ENCODE data around the gene CROCC2. TPM values are rescaled to one million over a fixed set of nuclear protein-coding genes. Genes with fewer than 3 reads are reported as not detected.
A peak's percentile ranks its signal among the peaks of the same experiment; 100 is the strongest.

Gene CROCC2
- total and polyA plus RNA-seq, 2 donors from 2014 or later, result 0.13 TPM; not detected in 1

DNA sequence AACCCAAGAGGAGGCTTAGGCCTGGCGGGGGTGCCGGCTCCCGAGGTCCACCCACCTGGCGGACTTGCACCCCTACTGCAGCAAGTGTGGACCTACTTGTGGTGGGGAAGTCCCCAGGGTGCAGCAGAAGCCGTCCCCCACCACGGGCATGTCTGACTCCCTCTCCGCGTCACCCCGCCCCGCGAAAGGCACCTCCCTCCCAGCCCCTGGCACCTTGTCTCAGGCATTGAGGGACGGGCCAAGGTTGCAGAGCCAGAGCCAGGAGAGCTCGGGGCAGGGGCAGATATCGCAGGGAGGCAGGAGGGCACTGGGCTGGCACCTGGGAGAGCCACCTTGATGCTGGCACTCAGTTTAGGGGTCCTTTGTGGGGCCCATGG lies 19.0 kb downstream of the CROCC2 start:
- TF ChIP-seq, protein P1, sequence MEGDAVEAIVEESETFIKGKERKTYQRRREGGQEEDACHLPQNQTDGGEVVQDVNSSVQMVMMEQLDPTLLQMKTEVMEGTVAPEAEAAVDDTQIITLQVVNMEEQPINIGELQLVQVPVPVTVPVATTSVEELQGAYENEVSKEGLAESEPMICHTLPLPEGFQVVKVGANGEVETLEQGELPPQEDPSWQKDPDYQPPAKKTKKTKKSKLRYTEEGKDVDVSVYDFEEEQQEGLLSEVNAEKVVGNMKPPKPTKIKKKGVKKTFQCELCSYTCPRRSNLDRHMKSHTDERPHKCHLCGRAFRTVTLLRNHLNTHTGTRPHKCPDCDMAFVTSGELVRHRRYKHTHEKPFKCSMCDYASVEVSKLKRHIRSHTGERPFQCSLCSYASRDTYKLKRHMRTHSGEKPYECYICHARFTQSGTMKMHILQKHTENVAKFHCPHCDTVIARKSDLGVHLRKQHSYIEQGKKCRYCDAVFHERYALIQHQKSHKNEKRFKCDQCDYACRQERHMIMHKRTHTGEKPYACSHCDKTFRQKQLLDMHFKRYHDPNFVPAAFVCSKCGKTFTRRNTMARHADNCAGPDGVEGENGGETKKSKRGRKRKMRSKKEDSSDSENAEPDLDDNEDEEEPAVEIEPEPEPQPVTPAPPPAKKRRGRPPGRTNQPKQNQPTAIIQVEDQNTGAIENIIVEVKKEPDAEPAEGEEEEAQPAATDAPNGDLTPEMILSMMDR (IDR thresholded peaks at IDR 0.05; ENCODE audit: borderline replicate concordance, extremely low read depth, insufficient read depth), result no peak
- Histone ChIP-seq H3K27ac (ENCODE audit: low read depth in 2 of 2, low read length in 2 of 2) (no peak overlapping the region), H3K4me1 (ENCODE audit: control insufficient read depth in 2 of 3, insufficient read depth in 2 of 3, low read depth in 1 of 3, low read length in 3 of 3) (no peaks in the 10 kb centered on the region), H3K36me3 (ENCODE audit: control insufficient read depth in 2 of 3, insufficient read depth in 3 of 3, low read length in 3 of 3) (no peaks in the 10 kb centered on the region), H3K4me3 (ENCODE audit: low read length in 3 of 3) (no peak overlapping the region), H3K9ac (ENCODE audit: low read length in 3 of 3) (no peak overlapping the region), H3K27me3 (ENCODE audit: control insufficient read depth, insufficient read depth, low read length) (no peaks in the 10 kb centered on the region), H3K9me3 (ENCODE audit: control insufficient read depth in 2 of 3, insufficient read depth in 1 of 3, low read length in 3 of 3) (peaks cover 0 to 6% (median 0%) of the 10 kb centered on the region in 3 donors)
- no peak for FAIRE-seq
- intact Hi-C loops (cut with DNase I), result no loop called here
- peak in 2 of 5 donors; percentile 7 to 38 for DNase-seq

DNA sequence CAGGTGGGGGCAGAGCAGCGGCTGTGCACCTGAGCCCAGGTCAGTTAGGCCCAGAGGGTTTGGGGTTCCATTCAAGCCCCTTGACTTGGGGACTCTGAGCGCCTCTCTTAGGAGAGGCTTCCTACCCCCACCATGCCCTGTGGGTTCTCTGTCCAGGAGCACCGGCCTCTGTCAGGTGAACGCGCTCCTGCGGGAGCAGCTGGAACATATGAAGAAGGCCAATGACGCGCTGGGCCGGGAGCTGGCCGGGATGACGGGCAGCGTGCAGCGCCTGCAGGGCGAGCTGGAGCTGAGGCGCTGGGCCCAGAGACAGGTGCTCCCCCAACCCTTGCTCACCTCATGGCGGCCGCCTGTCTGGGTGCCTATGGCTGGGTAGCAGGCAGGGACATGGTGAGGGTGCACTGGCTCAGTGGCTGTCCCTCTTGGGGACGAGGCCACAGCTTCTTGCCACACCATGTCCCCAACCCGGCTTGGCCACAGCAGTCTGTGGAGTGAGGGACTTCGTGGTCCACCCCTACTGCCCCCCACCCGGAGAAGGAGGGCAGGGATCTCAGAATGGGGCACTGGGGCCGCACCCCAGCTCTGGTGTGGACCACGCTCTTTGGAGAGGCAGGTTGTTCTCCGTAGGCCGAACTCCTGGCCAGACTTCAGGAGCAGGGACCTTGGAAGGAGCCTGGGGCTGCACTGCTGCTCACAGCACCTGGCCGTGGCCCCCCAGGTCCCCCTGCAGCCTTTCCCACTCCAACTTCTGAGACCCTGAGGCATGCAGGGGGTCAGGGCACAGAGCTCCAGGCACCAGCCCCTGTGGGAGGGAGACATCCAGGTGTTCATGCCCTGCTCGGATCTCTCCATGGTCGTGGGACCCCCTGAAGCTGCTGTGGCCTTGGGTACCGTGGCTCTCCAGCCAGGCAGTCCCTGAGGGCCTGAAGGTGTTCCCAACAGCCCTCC lies 19.7 kb downstream of the CROCC2 start:
- no peak overlapping the region for H3K4me3 ChIP-seq (ENCODE audit: low read length in 3 of 3)
- intact Hi-C loops (cut with DNase I), result no loop called here
- no peaks in the 10 kb centered on the region for H3K4me1 ChIP-seq (ENCODE audit: control insufficient read depth in 2 of 3, insufficient read depth in 2 of 3, low read depth in 1 of 3, low read length in 3 of 3)
- DNase-seq (peak in 3 of 5 donors; percentile 8 to 66 (median 27)), FAIRE-seq (no peak)
- peaks cover 0 to 6% (median 0%) of the 10 kb centered on the region in 3 donors for H3K9me3 ChIP-seq (ENCODE audit: control insufficient read depth in 2 of 3, insufficient read depth in 1 of 3, low read length in 3 of 3)
- H3K27me3 ChIP-seq (ENCODE audit: control insufficient read depth, insufficient read depth, low read length), result no peaks in the 10 kb centered on the region
- TF ChIP-seq, protein P1 (IDR thresholded peaks at IDR 0.05; ENCODE audit: borderline replicate concordance, extremely low read depth, insufficient read depth), result no peak
- H3K9ac ChIP-seq (ENCODE audit: low read length in 3 of 3), result no peak overlapping the region
- H3K36me3 ChIP-seq (ENCODE audit: control insufficient read depth in 2 of 3, insufficient read depth in 3 of 3, low read length in 3 of 3), result no peaks in the 10 kb centered on the region
- no peak overlapping the region for H3K27ac ChIP-seq (ENCODE audit: low read depth in 2 of 2, low read length in 2 of 2)

DNA sequence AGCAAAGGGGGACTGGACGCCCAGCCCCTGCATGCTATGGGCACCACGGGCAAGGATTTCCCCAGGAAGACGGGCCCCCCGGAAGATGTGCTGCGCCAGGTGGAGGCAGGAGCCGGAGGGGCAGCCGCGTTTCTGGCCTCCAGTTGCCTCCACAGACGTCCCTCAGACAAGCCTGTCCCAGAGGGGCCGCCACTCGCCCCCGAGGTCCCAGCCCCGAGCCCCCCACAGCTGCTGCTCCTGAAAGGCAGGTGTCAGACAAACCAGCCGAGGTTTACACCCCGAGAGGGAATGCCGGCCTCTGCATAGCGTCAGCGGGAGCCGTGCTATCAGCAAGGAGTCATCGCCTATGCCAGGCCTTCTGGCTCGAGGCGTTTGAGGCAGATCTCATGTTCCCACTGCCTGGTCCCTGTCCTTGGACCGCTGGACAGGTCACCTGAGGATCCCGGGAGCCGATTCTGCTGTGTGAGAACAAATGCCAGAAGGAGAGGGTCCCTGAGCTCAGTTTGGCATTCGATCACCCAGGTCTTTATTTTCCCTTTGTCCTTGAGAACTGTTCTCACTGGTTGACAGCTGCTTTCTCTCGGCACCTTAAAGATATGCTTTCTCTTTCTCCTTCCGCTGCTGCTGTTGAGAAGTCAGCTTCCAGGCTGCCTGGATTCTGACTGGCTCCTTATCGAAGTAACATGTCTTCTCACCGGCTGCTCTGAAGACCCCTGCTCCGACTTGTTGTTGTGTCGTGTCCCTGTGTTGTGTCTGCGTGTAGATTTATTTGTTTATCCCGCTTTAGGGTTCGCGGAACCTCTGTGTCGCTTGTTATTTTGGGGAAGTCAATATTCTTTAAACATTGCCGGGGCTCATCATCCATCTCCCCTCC lies 20.6 kb downstream of the CROCC2 start:
- FAIRE-seq (no peak), DNase-seq (peak in 4 of 5 donors; percentile 9 to 75 (median 20))
- Histone ChIP-seq H3K4me3 (ENCODE audit: low read length in 3 of 3) (no peak overlapping the region), H3K27me3 (ENCODE audit: control insufficient read depth, insufficient read depth, low read length) (no peaks in the 10 kb centered on the region), H3K27ac (ENCODE audit: low read depth in 2 of 2, low read length in 2 of 2) (no peak overlapping the region), H3K4me1 (ENCODE audit: control insufficient read depth in 2 of 3, insufficient read depth in 2 of 3, low read depth in 1 of 3, low read length in 3 of 3) (no peaks in the 10 kb centered on the region), H3K9ac (ENCODE audit: low read length in 3 of 3) (no peak overlapping the region), H3K36me3 (ENCODE audit: control insufficient read depth in 2 of 3, insufficient read depth in 3 of 3, low read length in 3 of 3) (no peaks in the 10 kb centered on the region), H3K9me3 (ENCODE audit: control insufficient read depth in 2 of 3, insufficient read depth in 1 of 3, low read length in 3 of 3) (peaks cover 0 to 6% (median 0%) of the 10 kb centered on the region in 3 donors)
- intact Hi-C loops (cut with DNase I), result no loop called here
- TF ChIP-seq, protein P1 (IDR thresholded peaks at IDR 0.05; ENCODE audit: borderline replicate concordance, extremely low read depth, insufficient read depth), result no peak
